Measurements from ENCODE around the gene RPL22L1.
"Not testable (repeated sequence)": the region's sequence is repeated elsewhere in the genome, so short reads cannot be mapped to it uniquely, and the experiment has no call there.

- not testable (repeated sequence) for TF ChIP-seq CTCF (IDR thresholded peaks at IDR 0.05; ENCODE audit: poor library complexity); EZH2phosphoT487 (IDR thresholded peaks at IDR 0.05; ENCODE audit: low read depth, severe bottlenecking, unreplicated experiment)
These were observed 14.3 kb upstream of the RPL22L1 start for GRCh38 chr3:170884109-170884930.
